ENCODE measurements around the gene SAMSN1. TPM values are rescaled to one million over a fixed set of nuclear protein-coding genes. Genes with fewer than 3 reads are reported as not detected.
A peak's percentile ranks its signal among the peaks of the same experiment; 100 is the strongest.
"Not testable (repeated sequence)": the region's sequence is repeated elsewhere in the genome, so short reads cannot be mapped to it uniquely, and the experiment has no call there.

SAMSN1 gene
- total and polyA plus RNA-seq, 12 donors = 0.28 to 12.8 (median 1.6) TPM

- H3K4me3 ChIP-seq = no peak overlapping the region
- no peak for TF ChIP-seq CTCF (IDR thresholded peaks at IDR 0.05)
- no peak for ATAC-seq
- peak overlapping the region in 1 of 10 donors; percentile 79 for H3K27ac ChIP-seq
- no peaks in the 10 kb centered on the region for H3K36me3 ChIP-seq
- H3K4me1 ChIP-seq = peaks cover 0 to 36% (median 0%) of the 10 kb centered on the region in 9 donors
- WGBS, 2 donors = 41 to 66% methylated on average over 3 of the region's 3 CpGs
- H3K27me3 ChIP-seq = no peaks in the 10 kb centered on the region
- no peaks in the 10 kb centered on the region for H3K9me3 ChIP-seq
- DNase-seq = no peak
- intact Hi-C loops (cut with DNase I) = no loop called here
Measured at GRCh38 chr21:14550135-14550534, 4.0 kb upstream of the SAMSN1 start.

- ATAC-seq (peak in 2 of 8 donors; percentile 65 to 71), DNase-seq (no peak)
- intact Hi-C loops (cut with DNase I) = no loop called here
- Histone ChIP-seq H3K36me3 (no peaks in the 10 kb centered on the region), H3K27me3 (no peaks in the 10 kb centered on the region), H3K4me1 (peaks cover 0 to 36% (median 0%) of the 10 kb centered on the region in 9 donors), H3K27ac (peak overlapping the region in 2 of 10 donors; percentile 6 to 92), H3K4me3 (no peak overlapping the region), H3K9me3 (no peaks in the 10 kb centered on the region)
- 68 to 75% methylated on average over 2 of the region's 2 CpGs for WGBS, 2 donors
- TF ChIP-seq CTCF (IDR thresholded peaks at IDR 0.05) = no peak
Measured at GRCh38 chr21:14548779-14549178, 2.7 kb upstream of the SAMSN1 start.

GRCh38 chr21:14547834-14548513, 1.9 kb upstream of the SAMSN1 start:
- TF ChIP-seq CTCF (IDR thresholded peaks at IDR 0.05) = no peak

GRCh38 chr21:14546719-14547118, 604 bp upstream of the SAMSN1 start:
- ATAC-seq; H3K27me3 ChIP-seq; H3K4me3 ChIP-seq; H3K9me3 ChIP-seq; H3K36me3 ChIP-seq; intact Hi-C loops (cut with DNase I); DNase-seq: not testable (repeated sequence)
- 91 to 97% methylated on average over 7 of the region's 7 CpGs for WGBS, 2 donors
- peaks cover 0 to 42% (median 0%) of the 10 kb centered on the region in 9 donors for H3K4me1 ChIP-seq
- H3K27ac ChIP-seq = peak overlapping the region in 1 of 10 donors; percentile 92

More at GRCh38 chr21:14547834-14548513, 1.9 kb upstream of the SAMSN1 start:
- no peaks in the 10 kb centered on the region for H3K9me3 ChIP-seq
- ATAC-seq = no peak
- H3K27me3 ChIP-seq = no peaks in the 10 kb centered on the region
- H3K4me1 ChIP-seq = peaks cover 0 to 36% (median 0%) of the 10 kb centered on the region in 9 donors
- WGBS, 2 donors = 62 to 73% methylated on average over 3 of the region's 3 CpGs
- no peak overlapping the region for H3K4me3 ChIP-seq
- peak overlapping the region in 2 of 10 donors; percentile 6 to 92 for H3K27ac ChIP-seq
- H3K36me3 ChIP-seq = no peaks in the 10 kb centered on the region
- intact Hi-C loops (cut with DNase I) = no loop called here
- no peak for DNase-seq

- H3K4me3 ChIP-seq = peak overlapping the region in 4 of 10 donors; percentile 7 to 60 (median 18)
- no peak for TF ChIP-seq CTCF (IDR thresholded peaks at IDR 0.05)
Measured at GRCh38 chr21:14543983-14544382, 2.1 kb downstream of the SAMSN1 start.

More at GRCh38 chr21:14543983-14544382, 2.1 kb downstream of the SAMSN1 start:
- Histone ChIP-seq H3K27ac (peak overlapping the region in 1 of 10 donors; percentile 92), H3K27me3 (no peaks in the 10 kb centered on the region), H3K9me3 (no peaks in the 10 kb centered on the region), H3K4me1 (peaks cover 0 to 31% (median 0%) of the 10 kb centered on the region in 9 donors), H3K36me3 (no peaks in the 10 kb centered on the region)
- WGBS, 2 donors = 87 to 88% methylated on average over 5 of the region's 5 CpGs
- DNase-seq = no peak
- intact Hi-C loops (cut with DNase I) = loop anchor here in 1 of 10 donors (2.0 kb wide), 1 partner anchor 41 kb away; no protein-coding TSS in a partner anchor
- no peak for ATAC-seq

Measured in heart right ventricle (tissue), 16 donors.